ENCODE measurements around the gene DGUOK. TPM values are rescaled to one million over a fixed set of nuclear protein-coding genes. Genes with fewer than 3 reads are reported as not detected.
"Not testable (repeated sequence)": the region's sequence is repeated elsewhere in the genome, so short reads cannot be mapped to it uniquely, and the experiment has no call there.

Gene DGUOK
- total RNA-seq, 1 experiment from 2014 or later, result 78.5 TPM

DNA sequence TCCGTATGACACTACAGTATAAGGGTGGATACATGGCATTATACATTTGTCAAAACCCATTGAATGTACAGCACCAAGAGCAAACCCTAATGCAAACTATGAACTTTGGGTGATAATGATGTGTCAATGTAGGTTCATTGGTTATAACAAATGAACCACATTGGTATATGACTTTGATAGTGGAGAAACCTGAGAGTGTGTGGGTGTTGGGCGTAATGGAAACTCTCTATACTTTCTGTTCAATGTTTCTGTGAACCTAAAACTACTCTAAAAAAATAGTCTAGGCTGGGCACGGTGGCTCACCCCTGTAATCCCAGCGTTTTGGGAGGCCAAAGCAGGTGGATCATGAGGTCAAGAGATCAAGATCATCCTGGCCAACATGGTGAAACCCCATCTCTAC, 40.3 kb upstream of the DGUOK start:
- intact Hi-C loops (cut with micrococcal nuclease; ENCODE audit: unreplicated experiment) (no loop called here), in situ Hi-C loops (cut with HindIII; ENCODE audit: low pct_unique_long_range_greater_than_20kb, low sequenced_read_pairs) (no loop called here)
- H3K9me3 ChIP-seq (ENCODE audit: control insufficient read depth, insufficient read depth, low read depth, low read length), result no peaks in the 10 kb centered on the region
- no peak overlapping the region for H3K4me3 ChIP-seq (ENCODE audit: low read depth in 2 of 2, low read length in 2 of 2)
- POLR2A ChIA-PET, result no interaction called here
- no peaks in the 10 kb centered on the region; the same call in 1 of the 2 replicates for H3K4me1 ChIP-seq (ENCODE audit: control insufficient read depth, insufficient read depth, low read length)
- no peaks in the 10 kb centered on the region for H3K27me3 ChIP-seq (ENCODE audit: control insufficient read depth, insufficient read depth, low read length)
- BruUV-seq (replicated peaks), result no TSS peak
- no peak overlapping the region for H3K27ac ChIP-seq (ENCODE audit: low read length)
- no peaks in the 10 kb centered on the region for H3K36me3 ChIP-seq (ENCODE audit: control insufficient read depth, insufficient read depth, low read length)
- DNase-seq (ENCODE audit: low read depth, low spot score), result no peak
- TF ChIP-seq CTCF (IDR thresholded peaks at IDR 0.05) (no peak), REST (IDR thresholded peaks at IDR 0.05; ENCODE audit: insufficient read depth in 1 of 2, low read depth in 2 of 2, low read length in 1 of 2) (no peak), POLR2AphosphoS5 (IDR thresholded peaks at IDR 0.05; ENCODE audit: low read depth, low read length) (no peak), SIN3A (IDR thresholded peaks at IDR 0.05; ENCODE audit: borderline replicate concordance, insufficient read depth, low read depth, low read length) (no peak), TCF7L2 (IDR thresholded peaks at IDR 0.05; ENCODE audit: low read depth, low read length) (no peak)
- no peak for ATAC-seq
- CTCF ChIA-PET, result no interaction called here

DNA sequence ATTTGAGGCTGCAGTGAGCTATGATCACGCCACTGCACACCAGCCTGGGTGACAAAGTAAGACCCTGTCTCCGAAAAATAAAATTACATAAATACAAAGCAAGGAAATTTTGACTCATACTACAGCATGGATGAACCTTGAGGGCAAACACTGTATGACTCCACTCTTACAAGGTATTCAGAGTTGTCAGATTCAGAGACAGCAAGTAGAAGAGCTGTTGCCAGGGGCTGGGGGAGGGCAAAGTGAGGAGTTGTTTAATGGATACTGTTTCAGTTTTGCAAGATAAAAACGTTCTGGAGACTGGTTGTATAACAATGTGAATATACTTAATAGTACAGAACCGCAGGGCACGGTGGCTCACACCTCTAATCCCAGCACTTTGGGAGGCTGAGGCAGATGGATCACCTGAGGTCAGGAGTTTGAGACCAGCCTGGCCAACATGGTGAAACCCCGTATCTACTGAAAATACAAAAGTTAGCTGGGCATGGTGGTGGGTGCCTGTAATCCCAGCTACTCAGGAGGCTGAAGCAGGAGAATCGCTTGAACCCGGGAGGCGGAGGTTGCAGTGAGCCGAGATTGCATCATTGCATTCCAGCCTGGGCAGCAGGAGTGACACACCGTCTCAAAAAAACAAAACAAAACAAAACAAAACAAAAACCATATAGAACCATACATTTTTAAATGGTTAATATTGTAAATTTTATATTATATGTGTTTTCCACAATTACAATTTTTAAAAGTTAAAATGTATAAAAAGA, 38.9 kb upstream of the DGUOK start:
- in situ Hi-C loops (cut with HindIII; ENCODE audit: low pct_unique_long_range_greater_than_20kb, low sequenced_read_pairs); H3K9me3 ChIP-seq (ENCODE audit: control insufficient read depth, insufficient read depth, low read depth, low read length); intact Hi-C loops (cut with micrococcal nuclease; ENCODE audit: unreplicated experiment); BruUV-seq (replicated peaks); CTCF ChIA-PET; H3K27me3 ChIP-seq (ENCODE audit: control insufficient read depth, insufficient read depth, low read length); H3K27ac ChIP-seq (ENCODE audit: low read length); H3K4me1 ChIP-seq (ENCODE audit: control insufficient read depth, insufficient read depth, low read length); ATAC-seq; H3K36me3 ChIP-seq (ENCODE audit: control insufficient read depth, insufficient read depth, low read length); H3K4me3 ChIP-seq (ENCODE audit: low read depth in 2 of 2, low read length in 2 of 2); POLR2A ChIA-PET; DNase-seq (ENCODE audit: low read depth, low spot score): not testable (repeated sequence)

- TF ChIP-seq SIN3A (IDR thresholded peaks at IDR 0.05; ENCODE audit: borderline replicate concordance, insufficient read depth, low read depth, low read length), result no peak
- in situ Hi-C loops (cut with HindIII; ENCODE audit: low pct_unique_long_range_greater_than_20kb, low sequenced_read_pairs) (no loop called here), intact Hi-C loops (cut with micrococcal nuclease; ENCODE audit: unreplicated experiment) (no loop called here)
- Histone ChIP-seq H3K4me1 (ENCODE audit: control insufficient read depth, insufficient read depth, low read length) (no peaks in the 10 kb centered on the region; the same call in 1 of the 2 replicates), H3K27me3 (ENCODE audit: control insufficient read depth, insufficient read depth, low read length) (no peaks in the 10 kb centered on the region), H3K36me3 (ENCODE audit: control insufficient read depth, insufficient read depth, low read length) (no peaks in the 10 kb centered on the region), H3K9me3 (ENCODE audit: control insufficient read depth, insufficient read depth, low read depth, low read length) (no peaks in the 10 kb centered on the region), H3K4me3 (ENCODE audit: low read depth in 2 of 2, low read length in 2 of 2) (no peak overlapping the region), H3K27ac (ENCODE audit: low read length) (no peak overlapping the region)
- no TSS peak for BruUV-seq (replicated peaks)
- ChIA-PET POLR2A (no interaction called here), CTCF (no interaction called here)
- DNase-seq (ENCODE audit: low read depth, low spot score) (no peak), ATAC-seq (no peak)
Observed at GRCh38 chr2:73888388-73888787, 38.3 kb upstream of the DGUOK start.
